Neural cell (in vitro differentiated cells): ENCODE measurements around the gene PRICKLE2. TPM values are rescaled to one million over a fixed set of nuclear protein-coding genes. Genes with fewer than 3 reads are reported as not detected.

ENCODE experiments used
- H2AFZ ChIP-seq: fragments of 200-600, 300-800 bp; sonication (generic), shearing (Covaris generic); 2 replicates; pipeline ENCODE4 v1.6.0; 2014; ENCODE audit warnings: low read depth, mild to moderate bottlenecking, antibody characterized with exemption, low read length, moderate library complexity
- H3F3A ChIP-seq: fragments of 200-600 bp; shearing (Covaris generic); 2 replicates; pipeline ENCODE4 v1.6.1; 2016; ENCODE audit warnings: mild to moderate bottlenecking, moderate library complexity, mixed read lengths, antibody characterized with exemption, low read length; ENCODE audit not compliant: insufficient read depth, poor library complexity, severe bottlenecking
- H3K27ac ChIP-seq: fragments of 200-600, 300-800 bp; sonication (generic), shearing (Covaris generic); 2 replicates; pipeline ENCODE4 v1.5.1; 2014; ENCODE audit warnings: mild to moderate bottlenecking, low read length, moderate library complexity
- H3K27me3 ChIP-seq: fragments of 300-800, 200-600 bp; sonication (generic), shearing (Covaris generic); 2 replicates; pipeline ENCODE4 v1.6.0; 2014; ENCODE audit warnings: mild to moderate bottlenecking, low read depth, low read length, moderate library complexity; ENCODE audit not compliant: insufficient read depth
- H3K36me3 ChIP-seq: fragments of 300-800, 200-600 bp; sonication (generic), shearing (Covaris generic); 2 replicates; pipeline ENCODE4 v1.5.1; 2014; ENCODE audit warnings: mild to moderate bottlenecking, antibody characterized with exemption, low read length, moderate library complexity; ENCODE audit not compliant: insufficient read depth
- H3K4me2 ChIP-seq: fragments of 300-800, 200-600 bp; sonication (generic), shearing (Covaris generic); 2 replicates; pipeline ENCODE4 v1.6.0; 2014; ENCODE audit warnings: mild to moderate bottlenecking, low read length
- H3K4me3 ChIP-seq: fragments of 300-800, 200-600 bp; sonication (generic), shearing (Covaris generic); 2 replicates; pipeline ENCODE4 v1.5.1; 2014; ENCODE audit warnings: mild to moderate bottlenecking, low read length, moderate library complexity
- H3K79me2 ChIP-seq: fragments of 200-600 bp; shearing (Covaris generic); replicated peaks from 2 replicates; pipeline ENCODE4 v1.6.0; 2014; ENCODE audit warnings: mild to moderate bottlenecking, low read length, moderate library complexity; ENCODE audit not compliant: insufficient read depth
- H3K9ac ChIP-seq: fragments of 300-800, 200-600 bp; sonication (generic), shearing (Covaris generic); 2 replicates; pipeline ENCODE4 v1.6.1; 2016; ENCODE audit warnings: mild to moderate bottlenecking, low read length, mixed read lengths
- H3K9me2 ChIP-seq: fragments of 200-600 bp; shearing (Covaris generic); 2 replicates; pipeline ENCODE4 v1.6.1; 2016; ENCODE audit warnings: mild to moderate bottlenecking, low read length, mixed read lengths; ENCODE audit not compliant: insufficient read depth
- H3K9me3 ChIP-seq: fragments of 200-600, 300-800 bp; sonication (generic), shearing (Covaris generic); 2 replicates; pipeline ENCODE4 v1.6.1; 2016; ENCODE audit warnings: mild to moderate bottlenecking, mixed run types, low read length, moderate library complexity, mixed read lengths
- H4K20me1 ChIP-seq: fragments of 200-600 bp; shearing (Covaris generic); 2 replicates; pipeline ENCODE4 v1.6.1; 2016; ENCODE audit warnings: mild to moderate bottlenecking, mixed run types; ENCODE audit not compliant: insufficient read depth
- CTCF ChIP-seq: fragments of 450-650 bp; IDR thresholded peaks from 2 replicates; pipeline ENCODE4 v1.5.1; 2014; ENCODE audit warnings: antibody characterized with exemption, mild to moderate bottlenecking, moderate library complexity; ENCODE audit not compliant: poor library complexity, severe bottlenecking
- EP300 ChIP-seq: fragments of 450-650 bp; conservative IDR thresholded peaks from 2 replicates; pipeline ENCODE4 v1.6.1; 2014; ENCODE audit warnings: antibody characterized with exemption, mild to moderate bottlenecking, moderate library complexity; ENCODE audit not compliant: poor library complexity, severe bottlenecking
- EZH2 ChIP-seq: fragments of 200-600, 300-800 bp; shearing (Covaris generic), sonication (generic); IDR thresholded peaks from 2 replicates; pipeline ENCODE4 v1.6.1; 2014; ENCODE audit warnings: antibody characterized with exemption, low read length, borderline replicate concordance, mild to moderate bottlenecking; ENCODE audit not compliant: insufficient read depth, poor library complexity, severe bottlenecking
- MXI1 ChIP-seq: fragments of 450-650 bp; conservative IDR thresholded peaks from 2 replicates; pipeline ENCODE4 v1.6.1; 2014; ENCODE audit warnings: antibody characterized with exemption, mild to moderate bottlenecking; ENCODE audit not compliant: poor library complexity, severe bottlenecking
- POLR2AphosphoS5 ChIP-seq: IDR thresholded peaks from 2 replicates; pipeline ENCODE4 v1.6.1; 2012
- RAD21 ChIP-seq: fragments of 450-650 bp; conservative IDR thresholded peaks from 2 replicates; pipeline ENCODE4 v1.6.1; 2014; ENCODE audit warnings: antibody characterized with exemption, mild to moderate bottlenecking, moderate library complexity
- REST ChIP-seq: IDR thresholded peaks from 2 replicates; pipeline ENCODE4 v1.6.1; 2012; ENCODE audit warnings: borderline replicate concordance
- SMC3 ChIP-seq: fragments of 450-650 bp; conservative IDR thresholded peaks from 2 replicates; pipeline ENCODE4 v1.6.1; 2014; ENCODE audit warnings: antibody characterized with exemption, mild to moderate bottlenecking, moderate library complexity; ENCODE audit not compliant: poor library complexity
- TAF1 ChIP-seq: IDR thresholded peaks from 2 replicates; pipeline ENCODE4 v1.6.1; 2012; ENCODE audit warnings: low read depth
- polyA plus RNA-seq: library from polyadenylated mRNA; depleted of rRNA; stranded (reverse); fragments of >200 nt; gene quantifications from 2 replicates; pipeline ENCODE4 v1.2.3, GENCODE V29; 2014

The PRICKLE2 gene
- polyA plus RNA-seq, 1 donor from 2014 or later = 8.7 TPM

GRCh38 chr3:64234571-64234970, 9.3 kb upstream of the PRICKLE2 start:
- Histone ChIP-seq H3K9ac (no peak overlapping the region), H3K4me2 (no peak overlapping the region), H3K4me3 (no peak overlapping the region), H2AFZ (no peak overlapping the region), H3K79me2 (no peaks in the 10 kb centered on the region), H3K9me3 (peaks cover 6% of the 10 kb centered on the region), H4K20me1 (no peaks in the 10 kb centered on the region), H3K9me2 (no peaks in the 10 kb centered on the region), H3F3A (no peaks in the 10 kb centered on the region), H3K27ac (no peak overlapping the region), H3K36me3 (no peaks in the 10 kb centered on the region), H3K27me3 (no peaks in the 10 kb centered on the region)
- TF ChIP-seq REST = no peak
- no peak for TF ChIP-seq SMC3
- no peak for TF ChIP-seq TAF1
- no peak for TF ChIP-seq EP300
- no peak for TF ChIP-seq CTCF
- TF ChIP-seq MXI1 = no peak
- TF ChIP-seq RAD21 = no peak

GRCh38 chr3:64232821-64233220, 7.6 kb upstream of the PRICKLE2 start:
- Histone ChIP-seq H3K36me3 (no peaks in the 10 kb centered on the region), H3K27me3 (no peaks in the 10 kb centered on the region), H3K4me2 (no peak overlapping the region), H4K20me1 (no peaks in the 10 kb centered on the region), H3K9ac (no peak overlapping the region), H3K9me3 (peaks cover 6% of the 10 kb centered on the region), H3K27ac (no peak overlapping the region), H3F3A (no peaks in the 10 kb centered on the region), H3K4me3 (no peak overlapping the region), H3K9me2 (no peaks in the 10 kb centered on the region), H3K79me2 (no peaks in the 10 kb centered on the region), H2AFZ (no peak overlapping the region)
- TF ChIP-seq EZH2 (no peak), MXI1 (no peak), TAF1 (no peak), POLR2AphosphoS5 (no peak), SMC3 (no peak), CTCF (no peak), RAD21 (no peak), REST (no peak), EP300 (no peak)
